Measurements from ENCODE around the gene PRKAG3.

PRKAG3 gene

GRCh38 chr2:218839430-218839829, 7.8 kb upstream of the PRKAG3 start:
- H3K4me3 ChIP-seq (replicated peaks; ENCODE audit: low read depth, low read length): no peak overlapping the region
- no peak for TF ChIP-seq CTCF (IDR thresholded peaks at IDR 0.05; ENCODE audit: low read depth, low read length, missing control alignments)
- no peak for DNase-seq (ENCODE audit: extremely low read depth, low read depth)

GRCh38 chr2:218837495-218837894, 5.9 kb upstream of the PRKAG3 start:
- DNase-seq (ENCODE audit: extremely low read depth, low read depth): no peak
- no peak for TF ChIP-seq CTCF (IDR thresholded peaks at IDR 0.05; ENCODE audit: low read depth, low read length, missing control alignments)
- no peak overlapping the region for H3K4me3 ChIP-seq (replicated peaks; ENCODE audit: low read depth, low read length)

- no peak overlapping the region for H3K4me3 ChIP-seq (replicated peaks; ENCODE audit: low read depth, low read length)
- no peak for DNase-seq (ENCODE audit: extremely low read depth, low read depth)
- no peak for TF ChIP-seq CTCF (IDR thresholded peaks at IDR 0.05; ENCODE audit: low read depth, low read length, missing control alignments)
Measured at GRCh38 chr2:218834685-218835084, 3.1 kb upstream of the PRKAG3 start.

DNA sequence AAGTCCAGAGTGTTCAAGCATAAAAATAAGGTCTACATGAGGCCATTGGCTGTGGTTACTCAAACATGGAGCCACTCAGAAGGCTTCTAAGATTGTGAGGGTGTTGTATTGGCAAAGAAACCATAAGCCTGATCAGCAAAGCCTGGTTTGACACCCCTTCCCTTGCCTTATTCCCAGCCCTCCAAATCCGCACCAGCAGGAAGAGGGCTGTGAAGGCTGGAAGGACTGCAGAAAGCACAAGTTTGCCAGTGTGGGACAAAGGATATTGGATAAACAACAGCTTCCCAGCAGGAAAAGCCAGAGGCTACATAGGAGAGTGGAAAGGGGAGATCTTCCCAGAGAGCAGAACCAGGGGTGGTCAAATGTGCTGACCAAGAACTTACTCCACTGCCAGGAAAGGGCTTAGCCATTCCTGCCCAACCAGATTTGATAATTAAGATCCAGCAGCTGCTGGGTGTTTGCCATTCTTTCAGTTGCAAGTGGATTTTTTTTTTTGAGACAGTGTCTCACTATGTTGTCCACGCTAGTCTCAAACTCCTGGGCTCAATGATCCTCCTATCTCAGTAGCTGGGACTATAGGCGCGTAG, 1.5 kb upstream of the PRKAG3 start:
- TF ChIP-seq CTCF (IDR thresholded peaks at IDR 0.05; ENCODE audit: low read depth, low read length, missing control alignments): no peak
- H3K4me3 ChIP-seq (replicated peaks; ENCODE audit: low read depth, low read length): no peak overlapping the region
- DNase-seq (ENCODE audit: extremely low read depth, low read depth): no peak

- no peak for TF ChIP-seq CTCF (IDR thresholded peaks at IDR 0.05; ENCODE audit: low read depth, low read length, missing control alignments)
- H3K4me3 ChIP-seq (replicated peaks; ENCODE audit: low read depth, low read length): no peak overlapping the region
- DNase-seq (ENCODE audit: extremely low read depth, low read depth): no peak
Measured at GRCh38 chr2:218832520-218832919, 917 bp upstream of the PRKAG3 start.

- DNase-seq (ENCODE audit: extremely low read depth, low read depth): no peak
- no peak for TF ChIP-seq CTCF (IDR thresholded peaks at IDR 0.05; ENCODE audit: low read depth, low read length, missing control alignments)
- no peak overlapping the region for H3K4me3 ChIP-seq (replicated peaks; ENCODE audit: low read depth, low read length)
Measured at GRCh38 chr2:218832081-218832480, 478 bp upstream of the PRKAG3 start.

Measured in HFF-Myc (cell line).